ENCODE measurements around the gene PRKCD. TPM values are rescaled to one million over a fixed set of nuclear protein-coding genes. Genes with fewer than 3 reads are reported as not detected.

PRKCD gene
- total and polyA plus RNA-seq, 11 donors: 5.3 to 44.5 (median 11.6) TPM

- H3K27ac ChIP-seq: no peak overlapping the region
- DNase-seq (no peak), ATAC-seq (no peak)
- H3K36me3 ChIP-seq: peaks cover 0 to 99% (median 57%) of the 10 kb centered on the region in 9 donors
- no peaks in the 10 kb centered on the region for H3K9me3 ChIP-seq
- intact Hi-C loops (cut with DNase I): no loop called here
- H3K4me1 ChIP-seq: peaks cover 0 to 22% (median 0%) of the 10 kb centered on the region in 12 donors
- no peaks in the 10 kb centered on the region for H3K27me3 ChIP-seq
- H3K4me3 ChIP-seq: no peak overlapping the region
- 76 to 91% (median 88%) methylated on average over 19 to 20 of the region's 20 CpGs for WGBS, 4 donors
- TF ChIP-seq POLR2A (IDR thresholded peaks at IDR 0.05): no peak
- TF ChIP-seq CTCF (IDR thresholded peaks at IDR 0.05): no peak
Observed at GRCh38 chr3:53182764-53183355, 21.9 kb downstream of the PRKCD start.

- DNase-seq (peak in 1 of 5 donors; percentile 15), ATAC-seq (no peak)
- Histone ChIP-seq H3K27me3 (no peaks in the 10 kb centered on the region), H3K9me3 (no peaks in the 10 kb centered on the region), H3K27ac (no peak overlapping the region), H3K4me1 (peaks cover 0 to 21% (median 0%) of the 10 kb centered on the region in 12 donors), H3K4me3 (no peak overlapping the region), H3K36me3 (peaks cover 0 to 98% (median 57%) of the 10 kb centered on the region in 9 donors)
- TF ChIP-seq POLR2A (IDR thresholded peaks at IDR 0.05): no peak
- TF ChIP-seq CTCF (IDR thresholded peaks at IDR 0.05): no peak
- WGBS, 4 donors: 95 to 99% (median 97%) methylated on average over 7 to 9 of the region's 9 CpGs
- intact Hi-C loops (cut with DNase I): no loop called here
Observed at GRCh38 chr3:53183514-53183913, 22.5 kb downstream of the PRKCD start.

GRCh38 chr3:53184701-53185100 is 23.7 kb downstream of the PRKCD start:
- Histone ChIP-seq H3K4me1 (peaks cover 0 to 9% (median 0%) of the 10 kb centered on the region in 12 donors), H3K27ac (no peak overlapping the region), H3K4me3 (no peak overlapping the region), H3K36me3 (peaks cover 0 to 98% (median 53%) of the 10 kb centered on the region in 9 donors), H3K27me3 (no peaks in the 10 kb centered on the region), H3K9me3 (no peaks in the 10 kb centered on the region)
- TF ChIP-seq CTCF (IDR thresholded peaks at IDR 0.05) (no peak), POLR2A (IDR thresholded peaks at IDR 0.05) (no peak)
- DNase-seq (peak in 2 of 5 donors; percentile 5 to 13), ATAC-seq (no peak)
- WGBS, 4 donors: 88 to 95% (median 93%) methylated on average over 7 of the region's 7 CpGs
- intact Hi-C loops (cut with DNase I): no loop called here

GRCh38 chr3:53185761-53186465 is 24.9 kb downstream of the PRKCD start:
- DNase-seq (no peak), ATAC-seq (no peak)
- Histone ChIP-seq H3K4me1 (no peaks in the 10 kb centered on the region), H3K9me3 (no peaks in the 10 kb centered on the region), H3K27ac (no peak overlapping the region), H3K27me3 (no peaks in the 10 kb centered on the region), H3K36me3 (peaks cover 0 to 98% (median 58%) of the 10 kb centered on the region in 9 donors), H3K4me3 (no peak overlapping the region)
- 94 to 97% (median 95%) methylated on average over 16 to 20 of the region's 20 CpGs for WGBS, 4 donors
- intact Hi-C loops (cut with DNase I): no loop called here
- TF ChIP-seq CTCF (IDR thresholded peaks at IDR 0.05) (no peak), POLR2A (IDR thresholded peaks at IDR 0.05) (no peak)
